NT2/D1 (cell line): ENCODE results near the gene SLC35G1.

Source experiments
- SUZ12 ChIP-seq: IDR thresholded peaks from 2 replicates; pipeline ENCODE4 v1.6.1; 2011; ENCODE audit not compliant: insufficient read length, insufficient read depth; ENCODE audit errors: extremely low read depth
- YY1 ChIP-seq: IDR thresholded peaks from 2 replicates; pipeline ENCODE4 v1.6.1; 2011; ENCODE audit not compliant: insufficient read length, insufficient read depth
- ZNF274 ChIP-seq: IDR thresholded peaks from 2 replicates; pipeline ENCODE4 v1.6.1; 2011; ENCODE audit warnings: mild to moderate bottlenecking, low read depth, low read length

DNA sequence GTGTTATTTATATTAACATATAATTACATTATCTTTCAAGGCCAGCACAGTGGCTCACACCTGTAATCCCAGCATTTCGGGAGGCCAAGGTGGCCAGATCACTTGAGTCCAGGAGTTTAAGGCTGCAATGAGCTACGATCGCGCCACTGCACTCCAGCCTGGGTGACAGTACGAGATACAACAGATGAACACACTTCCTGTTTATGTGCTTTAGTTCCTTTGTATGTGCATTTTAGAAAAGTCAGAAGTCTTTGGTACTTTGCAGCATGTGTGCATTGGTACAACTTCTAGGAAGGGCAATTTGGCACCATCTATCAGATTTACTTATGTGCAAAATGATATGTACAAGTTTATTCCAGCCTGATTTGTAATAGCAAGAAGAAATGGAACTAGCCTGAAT, 13.3 kb downstream of the SLC35G1 start:
- TF ChIP-seq SUZ12 (no peak), YY1 (no peak), ZNF274 (no peak)
